ENCODE results near the gene PDE4D.
A peak's percentile ranks its signal among the peaks of the same experiment; 100 is the strongest.

The PDE4D gene

GRCh38 chr5:59234236-59234635 lies 659.3 kb downstream of the PDE4D start:
- no peak for DNase-seq

DNA sequence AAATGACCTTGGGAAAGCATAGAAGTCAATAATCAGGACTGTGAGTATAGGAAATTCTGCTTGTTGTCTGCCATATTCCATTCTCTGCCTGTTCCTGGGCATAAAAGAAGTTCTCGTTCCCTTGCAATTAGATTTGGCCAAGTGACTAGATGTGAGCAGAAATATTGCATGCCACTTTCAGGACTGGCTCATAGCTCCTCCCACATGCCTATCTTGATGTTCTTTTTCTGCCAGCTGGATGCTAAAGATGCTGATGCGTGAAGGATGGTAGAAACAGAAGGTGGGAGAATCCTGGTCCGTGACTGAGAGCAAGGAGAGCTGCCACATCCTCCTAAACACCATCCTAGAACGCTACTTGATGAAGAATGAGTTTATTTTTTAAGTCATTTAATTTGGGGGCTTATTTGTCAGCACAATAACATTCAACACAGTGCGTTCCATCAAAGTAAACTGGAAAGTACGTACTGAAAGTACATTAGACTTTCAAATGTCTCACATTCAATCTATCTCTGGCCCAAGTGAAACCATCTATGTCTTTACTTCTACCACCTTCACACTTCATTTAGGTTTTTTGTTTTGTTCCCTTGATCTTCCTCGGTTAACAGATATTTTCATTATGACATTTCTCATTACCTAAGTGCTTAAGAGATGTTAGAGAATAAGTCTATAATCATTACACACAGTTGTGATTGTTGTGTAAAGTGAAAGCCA lies 662.1 kb downstream of the PDE4D start:
- no peak for DNase-seq

- no peak for DNase-seq
These were observed 670.6 kb downstream of the PDE4D start for GRCh38 chr5:59222687-59223511.

DNA sequence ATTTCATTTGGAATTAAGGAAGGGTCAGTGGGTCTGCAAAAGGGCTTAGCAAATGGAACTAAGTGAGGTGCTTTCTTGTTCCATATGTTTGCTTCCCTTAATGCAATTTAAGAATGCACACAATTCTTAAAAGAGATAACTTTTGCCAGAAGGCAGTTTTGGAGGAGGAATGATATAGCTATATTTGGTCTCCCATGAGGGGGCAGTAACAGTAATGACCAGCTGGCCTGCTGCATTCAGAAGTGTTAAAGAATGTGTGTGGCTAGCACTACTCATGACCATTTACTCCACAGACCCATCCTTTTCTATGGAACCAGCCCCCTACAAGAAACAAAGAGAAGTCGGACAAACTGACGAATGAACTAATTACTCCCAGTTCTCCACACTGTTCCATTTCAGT lies 671.8 kb downstream of the PDE4D start:
- DNase-seq: no peak

DNA sequence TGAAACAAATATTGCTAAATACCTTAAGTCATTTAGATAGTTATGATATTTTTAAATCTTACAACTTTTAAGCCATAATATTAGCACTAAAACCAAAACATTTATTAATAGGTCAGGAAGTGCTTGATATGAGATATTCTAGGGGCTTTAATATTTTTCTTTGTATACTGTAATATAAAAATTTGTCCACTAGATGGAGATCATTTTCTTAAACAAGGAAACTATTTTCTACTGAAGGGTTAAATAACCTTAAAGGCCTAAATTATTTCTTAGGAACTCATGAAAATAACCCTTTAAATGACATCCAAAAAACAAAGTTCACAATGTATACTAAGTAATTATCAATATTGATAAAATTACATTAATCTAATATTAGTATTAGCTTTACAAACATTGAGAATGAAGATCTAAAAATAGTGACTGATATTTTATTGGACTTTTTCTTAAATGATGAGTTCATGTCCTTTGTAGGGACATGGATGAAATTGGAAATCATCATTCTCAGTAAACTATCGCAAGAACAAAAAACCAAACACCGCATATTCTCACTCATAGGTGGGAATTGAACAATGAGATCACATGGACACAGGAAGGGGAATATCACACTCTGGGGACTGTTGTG lies 675.0 kb downstream of the PDE4D start:
- peak; percentile 30 for DNase-seq

- no peak for DNase-seq
These were observed 676.7 kb downstream of the PDE4D start for GRCh38 chr5:59216841-59217240.

DNA sequence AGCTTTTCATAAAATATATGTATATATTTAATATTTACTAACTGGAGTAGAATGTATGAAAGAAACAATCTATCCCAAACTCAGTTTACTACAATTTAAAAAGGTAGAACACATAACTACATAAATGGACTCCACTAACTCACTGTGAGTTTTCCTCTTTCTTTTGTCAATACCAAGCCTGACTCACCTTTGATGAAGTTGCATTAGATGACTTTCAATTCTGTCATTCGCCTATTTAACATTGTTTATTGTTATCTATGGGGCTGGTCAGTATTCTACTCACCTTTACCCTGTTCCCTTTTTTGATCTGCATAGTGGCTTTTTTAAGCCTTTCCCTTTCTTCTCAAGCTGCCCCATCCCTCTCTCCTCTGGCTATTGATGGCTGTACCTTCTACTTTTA lies 680.9 kb downstream of the PDE4D start:
- no peak for DNase-seq

GRCh38 chr5:59209758-59210359 lies 683.7 kb downstream of the PDE4D start:
- no peak for DNase-seq

- DNase-seq: no peak
These were observed 685.1 kb downstream of the PDE4D start for GRCh38 chr5:59208474-59208873.

- no peak for DNase-seq
These were observed 686.1 kb downstream of the PDE4D start for GRCh38 chr5:59207401-59207800.

DNA sequence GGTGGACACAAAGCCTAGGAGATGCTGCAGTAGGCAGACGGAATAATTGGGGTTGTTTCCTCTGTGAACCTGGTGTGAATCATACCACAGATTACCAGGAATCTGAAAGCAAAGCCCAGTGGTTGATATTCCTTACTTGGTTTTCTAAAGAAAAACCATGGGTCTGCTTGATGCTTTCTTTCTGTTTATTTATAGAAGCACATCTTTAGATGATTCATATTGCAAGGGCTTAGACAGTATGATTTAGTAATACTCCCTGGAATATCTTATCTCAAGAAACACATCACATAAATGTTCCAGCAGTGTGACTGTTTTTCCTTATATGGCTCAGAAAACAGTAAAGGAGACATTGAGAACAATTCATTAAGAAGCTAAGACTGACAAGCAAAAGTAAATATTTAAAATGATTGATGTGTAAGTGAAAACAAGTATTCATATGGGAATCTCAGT lies 687.4 kb downstream of the PDE4D start:
- DNase-seq: no peak

- no peak for DNase-seq
These were observed 689.2 kb downstream of the PDE4D start for GRCh38 chr5:59204114-59204897.

GRCh38 chr5:59199868-59200267 lies 693.7 kb downstream of the PDE4D start:
- DNase-seq: no peak

GRCh38 chr5:59198832-59199231 lies 694.7 kb downstream of the PDE4D start:
- no peak for DNase-seq

DNA sequence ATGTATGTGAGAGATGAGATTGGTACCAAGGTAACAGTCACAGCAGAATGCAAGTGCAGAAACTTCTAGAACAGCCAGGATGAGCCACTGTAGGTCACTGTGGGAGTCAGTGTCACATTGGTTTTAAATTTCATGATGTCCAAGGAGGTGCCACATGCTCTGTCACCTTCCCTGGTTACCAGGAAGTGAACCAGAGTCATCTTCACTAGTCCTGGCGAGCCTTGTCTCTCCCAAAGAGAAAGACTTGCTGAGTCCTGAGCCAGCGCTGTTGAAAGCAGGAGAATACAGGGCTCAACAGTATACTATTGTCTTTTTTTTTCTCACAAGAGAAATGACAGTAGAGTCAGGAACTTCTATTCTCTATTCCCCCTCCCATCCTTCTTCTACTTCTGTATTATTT lies 695.2 kb downstream of the PDE4D start:
- no peak for DNase-seq

GRCh38 chr5:59197911-59198310 lies 695.6 kb downstream of the PDE4D start:
- DNase-seq: no peak

GRCh38 chr5:59193616-59194319 lies 699.8 kb downstream of the PDE4D start:
- DNase-seq: no peak

DNA sequence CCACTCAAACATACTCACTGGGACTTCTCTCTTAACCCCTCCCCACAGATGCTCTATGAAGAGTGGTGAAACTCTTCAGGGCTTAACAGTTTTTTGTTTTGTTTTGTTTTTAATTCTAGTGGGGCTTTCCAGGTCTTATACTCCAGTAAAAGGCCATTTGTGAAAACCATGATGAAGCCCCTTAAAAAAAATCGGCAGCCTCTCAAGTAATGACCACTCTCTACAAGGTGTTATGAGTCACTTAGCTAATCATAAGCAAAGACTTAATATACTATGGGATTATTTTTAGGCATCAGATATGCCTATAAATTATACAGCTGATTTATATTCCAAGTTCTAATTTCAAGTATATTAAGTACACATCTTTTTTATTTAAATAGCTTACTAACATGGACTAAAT lies 702.8 kb downstream of the PDE4D start:
- no peak for DNase-seq

DNA sequence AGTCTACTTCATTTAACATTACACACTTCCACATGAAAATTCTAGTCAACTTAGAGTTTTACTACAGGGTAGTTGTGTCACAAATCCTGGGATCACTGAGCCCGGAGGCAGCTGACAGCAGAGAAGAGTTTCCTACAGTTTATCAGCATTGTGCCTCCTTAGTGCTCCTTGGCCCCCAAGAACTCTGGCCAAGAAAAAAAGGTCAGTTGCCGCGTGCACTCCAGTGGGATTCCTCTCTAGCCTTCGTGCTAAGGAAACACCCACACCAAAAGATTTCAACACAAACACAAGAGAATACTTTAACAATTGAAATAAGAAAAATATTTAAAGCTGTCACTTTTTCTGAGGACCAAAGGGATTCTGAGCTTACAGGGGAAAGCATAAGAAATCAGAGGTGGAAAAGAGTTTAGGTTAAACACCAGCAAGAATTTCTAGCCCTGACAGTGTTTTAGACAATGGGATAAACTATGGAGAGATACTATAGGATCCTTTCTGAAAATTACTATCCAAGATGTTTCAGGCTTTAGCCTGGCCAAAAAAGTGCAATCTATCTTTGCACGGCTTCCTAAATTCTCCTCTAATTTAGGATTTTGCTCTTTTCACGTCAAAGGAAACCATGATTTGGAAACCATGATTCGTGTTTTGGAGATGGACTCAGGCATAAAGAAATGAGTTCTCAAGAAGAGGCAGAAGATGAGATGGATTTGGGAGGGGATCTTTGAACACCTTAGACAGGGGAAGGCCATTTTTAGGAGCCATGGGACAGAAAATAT lies 703.9 kb downstream of the PDE4D start:
- no peak for DNase-seq

DNA sequence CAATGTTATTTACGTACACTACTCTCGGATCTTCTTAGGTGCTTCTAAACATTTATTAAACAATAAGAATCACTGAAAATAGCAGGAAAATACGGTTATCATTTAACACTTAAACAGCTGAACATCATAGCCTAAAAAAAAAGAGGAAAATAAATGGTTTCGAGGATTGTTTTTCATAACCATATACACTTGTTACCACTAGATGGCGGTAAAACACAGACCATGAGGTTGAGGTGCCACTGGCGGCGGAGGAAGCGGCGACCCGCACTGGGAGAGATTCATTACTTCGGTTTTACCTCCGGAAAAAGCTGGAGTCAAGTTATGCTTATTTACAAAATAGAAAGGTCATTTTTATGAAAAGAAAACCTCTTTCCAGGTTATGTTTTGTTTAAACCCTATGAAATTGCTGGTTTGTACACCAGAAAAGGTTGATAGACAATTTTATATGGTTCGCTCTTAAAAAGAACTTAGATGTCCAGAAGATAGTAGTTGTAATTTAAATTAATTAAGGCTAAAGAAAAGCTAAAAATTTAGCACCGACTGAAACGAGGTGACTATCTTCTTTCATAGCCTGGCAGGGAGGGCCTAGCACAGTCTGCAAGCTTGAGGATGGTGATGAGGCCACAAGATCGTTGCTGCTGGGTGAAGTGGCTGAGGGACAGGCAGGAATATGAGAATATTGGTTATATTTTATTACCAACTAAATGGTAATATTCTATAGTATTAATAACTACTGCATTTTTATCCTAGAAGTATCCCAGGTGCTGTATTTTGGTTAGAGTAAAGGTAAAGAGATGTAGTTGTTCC lies 704.9 kb downstream of the PDE4D start:
- peak; percentile 69 for DNase-seq
